HepG2 (cell line): ENCODE results near the gene ZNF512B. TPM values are rescaled to one million over a fixed set of nuclear protein-coding genes. Genes with fewer than 3 reads are reported as not detected.

Experiments
- AGO2 ChIP-seq: fragments of 200-400 bp; formaldehyde crosslinking; optimal IDR thresholded peaks from 2 replicates; pipeline ENCODE3; 2017; ENCODE audit warnings: mild to moderate bottlenecking, low read depth, low read length, moderate library complexity
- AKAP8 ChIP-seq: sonication (generic); formaldehyde crosslinking; IDR thresholded peaks from 2 replicates; pipeline ENCODE4 v1.5.1; 2020; ENCODE audit warnings: mild to moderate bottlenecking, missing genetic modification reagents
- DMAP1 ChIP-seq: IDR thresholded peaks from 2 replicates; pipeline ENCODE4 v1.6.1; 2016
- ETS1 ChIP-seq: sonication (generic); formaldehyde crosslinking; IDR thresholded peaks from 2 replicates; pipeline ENCODE4 v1.4.0; 2020; ENCODE audit warnings: missing genetic modification reagents
- GLI4 ChIP-seq: sonication (generic); formaldehyde crosslinking; IDR thresholded peaks from 2 replicates; pipeline ENCODE4 v1.5.1; 2020; ENCODE audit warnings: missing genetic modification reagents, mild to moderate bottlenecking, moderate library complexity, borderline replicate concordance
- HHEX ChIP-seq: IDR thresholded peaks from 2 replicates; pipeline ENCODE4 v1.6.1; 2016; ENCODE audit warnings: control low read depth
- JARID2 ChIP-seq: sonication (generic); formaldehyde crosslinking; IDR thresholded peaks from 2 replicates; pipeline ENCODE4 v1.8.1; 2023; ENCODE audit warnings: missing genetic modification reagents, inconsistent platforms; ENCODE audit not compliant: insufficient replicate concordance
- MEIS1 ChIP-seq: sonication (generic); formaldehyde crosslinking; IDR thresholded peaks from 2 replicates; pipeline ENCODE4 v1.9.0; 2021; ENCODE audit warnings: mild to moderate bottlenecking, missing genetic modification reagents, moderate library complexity, borderline replicate concordance
- MXD1 ChIP-seq: sonication (generic); formaldehyde crosslinking; IDR thresholded peaks from 2 replicates; pipeline ENCODE4 v1.4.0; 2020; ENCODE audit warnings: mild to moderate bottlenecking, missing genetic modification reagents
- NFE2L1 ChIP-seq: sonication (generic); formaldehyde crosslinking; IDR thresholded peaks from 2 replicates; pipeline ENCODE4 v1.4.0; 2020; ENCODE audit warnings: missing genetic modification reagents, mild to moderate bottlenecking, borderline replicate concordance
- POLR2A ChIP-seq, 2 experiments: IDR thresholded peaks; 2 replicates each; pipeline ENCODE4 v1.6.1; 2011; ENCODE audit warnings: low read depth in 2 of 2, low read length in 2 of 2, mild to moderate bottlenecking in 1 of 2, moderate library complexity in 1 of 2; ENCODE audit not compliant: insufficient read depth in 1 of 2
- PRPF4 ChIP-seq: fragments of 200-400 bp; formaldehyde crosslinking; IDR thresholded peaks from 2 replicates; pipeline ENCODE4 v1.6.1; 2016; ENCODE audit warnings: low read length, low read depth; ENCODE audit not compliant: poor library complexity, severe bottlenecking
- SP140L ChIP-seq: sonication (generic); formaldehyde crosslinking; IDR thresholded peaks from 2 replicates; pipeline ENCODE4 v1.4.0; 2020; ENCODE audit warnings: missing genetic modification reagents, borderline replicate concordance
- SPEN ChIP-seq: sonication (generic); formaldehyde crosslinking; IDR thresholded peaks from 2 replicates; pipeline ENCODE4 v1.5.1; 2020; ENCODE audit warnings: low read depth, mild to moderate bottlenecking, missing genetic modification reagents
- ZBTB44 ChIP-seq: sonication (generic); formaldehyde crosslinking; IDR thresholded peaks from 2 replicates; pipeline ENCODE4 v1.4.0; 2020; ENCODE audit warnings: missing genetic modification reagents
- ZFY ChIP-seq: sonication (generic); formaldehyde crosslinking; IDR thresholded peaks from 2 replicates; pipeline ENCODE4 v1.4.0; 2020; ENCODE audit warnings: missing genetic modification reagents
- ZMYM2 ChIP-seq: sonication (generic); formaldehyde crosslinking; IDR thresholded peaks from 2 replicates; pipeline ENCODE4 v1.8.0; 2022; ENCODE audit warnings: mild to moderate bottlenecking, missing genetic modification reagents
- ZMYM4 ChIP-seq: sonication (generic); formaldehyde crosslinking; IDR thresholded peaks from 2 replicates; pipeline ENCODE4 v1.8.1; 2023; ENCODE audit warnings: mild to moderate bottlenecking, missing genetic modification reagents
- ZNF225 ChIP-seq: sonication (generic); formaldehyde crosslinking; IDR thresholded peaks from 2 replicates; pipeline ENCODE4 v1.4.0; 2020; ENCODE audit warnings: mild to moderate bottlenecking, missing genetic modification reagents
- ZNF414 ChIP-seq: sonication (generic); formaldehyde crosslinking; IDR thresholded peaks from 2 replicates; pipeline ENCODE4 v1.5.0; 2020; ENCODE audit warnings: missing genetic modification reagents
- ZNF441 ChIP-seq: sonication (generic); formaldehyde crosslinking; IDR thresholded peaks from 2 replicates; pipeline ENCODE4 v1.7.0; 2021; ENCODE audit warnings: missing genetic modification reagents, borderline replicate concordance
- ZNF503 ChIP-seq: sonication (generic); formaldehyde crosslinking; IDR thresholded peaks from 2 replicates; pipeline ENCODE4 v1.4.0; 2020; ENCODE audit warnings: missing genetic modification reagents
- ZNF703 ChIP-seq: sonication (generic); formaldehyde crosslinking; IDR thresholded peaks from 2 replicates; pipeline ENCODE4 v1.5.1; 2020; ENCODE audit warnings: missing genetic modification reagents, mild to moderate bottlenecking, moderate library complexity, borderline replicate concordance
- ZNF737 ChIP-seq: sonication (generic); formaldehyde crosslinking; IDR thresholded peaks from 2 replicates; pipeline ENCODE4 v1.5.0; 2020; ENCODE audit warnings: missing genetic modification reagents, mild to moderate bottlenecking, borderline replicate concordance
- polyA plus RNA-seq, 8 experiments: library from polyadenylated mRNA; depleted of rRNA in 3 of 8; stranded (reverse) in 7 of 8; unstranded in 1 of 8; fragments of >200 nt; fragmentation: Illumina TruSeq in 4 of 8; extraction: Trizol in 4 of 8; gene quantifications; 2 replicates each; pipeline versions ENCODE4 v1.2.1 to v1.2.3, GENCODE V29; 2011 to 2016; ENCODE audit warnings: low read depth in 4 of 8, missing spikeins in 1 of 8, mixed read lengths in 1 of 8; ENCODE audit not compliant: insufficient read depth in 1 of 8
- total RNA-seq, 5 experiments: library from RNA; depleted of rRNA; stranded (reverse); fragments of >200 nt; fragmentation: Illumina TruSeq; extraction: Trizol; gene quantifications; 2 replicates each; pipeline ENCODE4 v1.2.3, GENCODE V29; 2016; ENCODE audit warnings: low read depth in 1 of 5

The ZNF512B gene
- total and polyA plus RNA-seq, 2 of the 13 experiments (the other 11 are each of a cell fraction or from before 2014, with no cell fraction given): 11.5 to 30.6 TPM

- TF ChIP-seq ZNF503 (CRISPR knock-in tag) (peak; percentile 70; the same call in 1 of the 2 replicates), HHEX (CRISPR knock-in tag) (no peak), ZBTB44 (CRISPR knock-in tag) (no peak), ZFY (CRISPR knock-in tag) (peak; percentile 77), MXD1 (CRISPR knock-in tag) (peak; percentile 71; the same call in 1 of the 2 replicates), GLI4 (CRISPR knock-in tag) (no peak), PRPF4 (no peak), ZNF225 (peak; percentile 78; the same call in 1 of the 2 replicates), JARID2 (CRISPR knock-in tag) (no peak), ZNF414 (CRISPR knock-in tag) (peak; percentile 14; the same call in 1 of the 2 replicates), ZNF703 (CRISPR knock-in tag) (peak; percentile 7; the same call in 1 of the 2 replicates), ZNF737 (0 out of 2 replicates have a peak, but pooled peaks have one; percentile 23), NFE2L1 (CRISPR knock-in tag) (0 out of 2 replicates have a peak, but pooled peaks have one; percentile 45), DMAP1 (CRISPR knock-in tag) (peak; percentile 88; the same call in 1 of the 2 replicates), ETS1 (no peak), AKAP8 (CRISPR knock-in tag) (peak; percentile 93), MEIS1 (CRISPR knock-in tag) (peak; percentile 8; the same call in 1 of the 2 replicates), AGO2 (peak; percentile 85), ZMYM2 (CRISPR knock-in tag) (peak; percentile 73), ZMYM4 (no peak; the same call in 1 of the 2 replicates), ZNF441 (CRISPR knock-in tag) (peak; percentile 90), SPEN (CRISPR knock-in tag) (peak; percentile 78), SP140L (CRISPR knock-in tag) (no peak), POLR2A (IDR thresholded peaks at IDR 0.05; ENCODE audit: insufficient read depth in 1 of 2, low read depth in 2 of 2, low read length in 2 of 2) (no peak)
Measured at GRCh38 chr20:63978319-63979228, 8.8 kb upstream of the ZNF512B start (continued).
